ENCODE measurements around the gene SETBP1.

SETBP1 gene

DNA sequence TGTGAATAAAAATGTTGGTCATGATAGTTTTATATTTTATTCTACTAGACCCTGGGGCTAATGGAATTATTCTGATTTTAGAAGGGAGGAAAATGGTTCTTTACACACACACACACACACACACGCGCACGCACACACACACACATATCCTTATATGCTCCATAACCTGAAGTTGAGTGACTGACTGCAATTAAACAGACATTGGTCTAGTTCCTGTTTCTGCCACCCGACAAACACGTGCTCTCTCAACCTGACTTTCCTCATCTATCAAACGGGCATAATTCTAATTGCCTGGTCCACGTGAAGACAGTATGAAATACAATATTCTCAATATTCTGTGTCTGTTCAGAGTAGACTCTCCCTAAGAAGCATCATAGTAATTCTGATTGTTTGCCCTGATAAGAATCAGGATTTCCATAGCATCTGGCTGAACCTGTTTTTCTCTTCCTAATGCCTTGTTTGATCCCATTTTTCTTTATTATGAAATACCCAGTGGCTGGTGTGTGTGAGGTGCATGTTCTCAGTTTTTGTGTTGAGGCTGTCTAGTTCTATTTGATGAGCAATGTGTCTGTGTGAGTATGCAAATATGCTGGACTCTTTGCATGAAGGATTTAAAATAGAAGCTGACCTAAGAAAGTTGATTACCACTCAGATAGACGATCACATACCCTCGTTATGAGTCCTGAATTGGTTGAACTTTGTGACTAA lies 51.0 kb downstream of the SETBP1 start:
- DNase-seq (ENCODE audit: low read depth) = no peak

DNA sequence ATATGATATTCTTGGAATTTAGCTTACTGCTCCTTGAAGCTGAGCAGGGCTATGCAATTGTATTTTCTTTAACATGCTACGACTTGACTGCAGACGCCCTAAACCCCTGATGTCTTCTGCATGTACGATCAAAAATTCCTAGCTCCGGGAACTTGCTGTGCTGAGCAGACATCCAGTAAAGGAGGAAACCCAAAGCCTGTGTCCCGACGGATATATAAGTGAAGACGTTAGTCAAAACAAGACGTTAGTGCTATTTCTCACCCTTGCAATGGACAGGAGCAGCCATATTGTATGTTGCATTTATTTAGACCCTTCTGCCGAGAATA lies 51.5 kb downstream of the SETBP1 start:
- DNase-seq (ENCODE audit: low read depth) = no peak

DNA sequence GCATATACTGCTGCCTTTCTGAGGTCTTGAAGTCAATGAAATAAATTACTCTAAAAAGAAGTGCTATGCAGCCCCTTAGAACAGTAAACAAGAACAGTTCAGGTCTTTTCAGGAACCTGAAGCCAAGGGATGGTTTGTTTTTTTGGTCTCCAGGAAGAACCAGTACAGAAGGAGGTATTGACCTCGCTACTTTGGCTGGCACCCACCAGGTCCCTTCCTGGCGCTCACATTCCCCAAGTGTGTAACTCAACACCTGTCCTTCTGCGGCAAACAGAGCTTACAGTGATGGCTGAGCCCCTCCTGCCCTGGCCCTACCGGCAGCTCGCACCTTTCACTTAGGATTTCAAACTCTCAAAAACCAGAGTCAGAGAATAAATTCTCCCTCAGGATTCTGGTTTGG lies 51.9 kb downstream of the SETBP1 start:
- DNase-seq (ENCODE audit: low read depth) = no peak

DNA sequence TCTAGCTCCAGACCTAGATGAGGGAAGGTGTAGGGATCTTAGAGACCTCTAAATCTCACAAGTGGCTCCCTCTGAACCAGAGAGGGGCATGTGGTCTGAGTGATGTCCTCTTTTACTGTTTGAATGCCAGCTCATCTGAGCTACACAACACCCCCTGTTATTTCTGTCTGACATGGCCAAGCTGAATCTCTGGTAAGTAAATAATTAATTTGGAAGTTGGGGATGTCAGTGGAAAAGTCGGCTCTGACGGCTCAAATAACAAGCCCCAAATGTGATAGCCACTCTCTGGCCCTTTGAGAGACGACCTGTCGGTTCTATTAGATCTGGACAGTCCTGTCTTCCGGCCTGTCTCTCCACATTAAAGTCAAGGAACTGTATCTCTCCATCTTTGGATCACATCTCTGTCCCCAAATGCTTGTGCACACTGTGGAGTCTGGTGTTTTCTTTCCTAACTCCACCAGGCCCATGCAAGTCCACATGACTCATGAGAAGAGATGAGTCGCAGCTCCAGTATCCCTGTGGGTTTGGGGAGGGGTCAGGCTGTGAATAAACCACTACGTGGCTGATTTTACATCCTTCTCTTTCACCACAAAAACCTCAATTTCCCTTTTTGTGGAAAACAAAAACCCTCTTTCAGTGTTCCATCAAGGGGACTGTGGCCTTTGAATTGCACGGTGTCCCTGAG lies 52.5 kb downstream of the SETBP1 start:
- DNase-seq (ENCODE audit: low read depth) = no peak

DNA sequence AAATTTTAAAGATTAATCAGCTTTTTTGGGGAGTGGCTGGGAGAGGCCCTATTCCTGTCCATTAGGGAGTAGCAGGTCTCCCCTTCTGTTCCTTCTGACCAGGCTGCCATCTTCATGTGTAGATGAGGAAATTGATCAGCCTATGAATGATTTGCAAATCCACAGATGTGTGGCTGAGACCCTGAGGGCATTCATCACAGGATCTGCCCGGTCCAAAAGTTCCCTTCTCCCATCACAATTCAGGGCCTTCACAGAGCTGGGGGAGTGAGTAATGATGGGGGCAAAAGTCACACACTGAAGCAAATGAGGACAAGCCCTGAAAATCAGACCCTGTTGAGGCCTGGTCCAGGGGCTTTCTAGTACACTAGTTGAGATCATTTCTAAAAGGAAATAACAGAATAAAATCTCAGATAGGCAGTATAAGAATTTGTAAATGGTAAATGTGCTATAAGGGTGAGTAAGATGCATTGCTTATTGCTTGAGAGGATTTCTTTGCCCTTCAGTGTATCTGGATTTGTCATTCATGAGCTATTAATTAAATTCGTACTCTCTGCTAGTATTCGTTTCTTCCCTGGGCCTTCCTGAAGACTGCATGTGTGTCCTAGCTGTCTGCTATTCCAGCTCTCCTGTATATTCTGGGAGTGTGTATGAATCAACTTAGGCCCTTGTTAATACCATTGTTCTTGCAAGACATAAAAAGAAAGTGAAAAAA lies 53.2 kb downstream of the SETBP1 start:
- no peak for DNase-seq (ENCODE audit: low read depth)

DNA sequence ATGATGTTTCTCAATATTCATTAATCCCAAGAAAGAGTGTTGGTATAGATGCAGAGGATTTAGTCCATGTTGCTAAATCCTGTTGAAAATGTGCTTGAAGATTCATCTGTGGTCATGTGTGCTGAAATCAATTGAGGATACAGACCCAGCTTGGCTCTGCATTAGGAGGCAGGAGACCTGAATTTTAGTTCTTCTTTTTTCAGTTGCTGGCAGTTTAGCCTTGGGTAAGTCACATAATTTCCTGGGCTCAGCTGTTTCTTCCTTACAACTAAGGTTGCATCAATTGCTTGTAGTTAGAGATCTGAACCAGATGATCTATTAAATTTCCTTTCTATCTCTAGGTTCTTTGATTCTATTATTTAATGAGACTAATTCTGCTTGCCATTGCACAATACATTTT lies 54.4 kb downstream of the SETBP1 start:
- no peak for DNase-seq (ENCODE audit: low read depth)

DNA sequence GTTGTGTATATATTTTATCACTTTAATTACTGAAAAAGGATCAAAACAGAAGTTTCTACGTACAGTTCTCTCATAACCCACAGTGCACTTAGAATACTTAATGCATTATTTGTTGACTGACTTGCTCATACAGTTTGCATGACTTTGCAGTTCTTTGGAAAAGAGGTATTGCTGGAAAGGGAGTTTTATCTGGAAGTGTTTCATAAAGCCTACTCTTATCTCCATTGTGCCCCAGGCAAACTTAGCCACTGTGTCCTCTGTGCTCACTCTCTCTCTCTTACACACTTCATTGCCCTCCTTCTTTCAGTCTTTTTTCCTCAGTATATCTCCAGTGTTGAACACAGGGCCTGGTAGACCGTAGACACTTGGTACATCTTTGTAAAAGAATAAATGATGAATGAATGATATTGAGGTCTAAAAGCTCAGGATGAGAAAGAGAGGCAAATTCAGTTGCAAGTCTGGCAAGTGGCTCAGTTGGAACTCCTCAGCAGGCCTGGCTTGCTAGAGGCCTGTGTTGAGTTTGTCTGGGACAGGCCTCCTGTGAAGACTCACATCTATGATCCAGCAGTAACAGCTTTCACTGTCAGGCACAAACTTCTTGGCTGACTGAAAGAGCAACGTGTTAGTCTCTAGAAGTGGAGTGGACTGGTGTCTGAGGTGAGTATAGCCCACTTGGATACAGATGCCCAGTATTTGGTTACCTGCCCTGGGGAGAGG lies 56.1 kb downstream of the SETBP1 start:
- DNase-seq (ENCODE audit: low read depth) = no peak

DNA sequence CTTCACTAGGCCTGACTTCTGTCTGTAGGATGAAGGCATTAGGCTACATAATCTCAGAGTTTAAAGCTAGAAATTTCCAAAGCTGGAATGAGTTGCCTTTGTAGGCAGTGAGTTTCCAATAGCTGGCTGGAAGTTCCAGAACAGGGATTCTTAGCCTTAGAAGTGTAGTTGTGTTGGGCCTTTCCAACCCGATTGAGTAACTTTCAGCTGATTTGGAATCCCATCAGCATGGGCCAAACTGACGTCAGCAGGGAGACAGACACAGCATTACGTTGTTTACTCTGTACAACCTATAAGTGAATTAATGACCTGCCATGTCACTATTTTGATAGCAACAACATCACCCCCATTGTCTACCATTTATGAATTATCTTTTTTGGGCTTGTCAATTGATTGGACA lies 56.9 kb downstream of the SETBP1 start:
- no peak for DNase-seq (ENCODE audit: low read depth)

DNA sequence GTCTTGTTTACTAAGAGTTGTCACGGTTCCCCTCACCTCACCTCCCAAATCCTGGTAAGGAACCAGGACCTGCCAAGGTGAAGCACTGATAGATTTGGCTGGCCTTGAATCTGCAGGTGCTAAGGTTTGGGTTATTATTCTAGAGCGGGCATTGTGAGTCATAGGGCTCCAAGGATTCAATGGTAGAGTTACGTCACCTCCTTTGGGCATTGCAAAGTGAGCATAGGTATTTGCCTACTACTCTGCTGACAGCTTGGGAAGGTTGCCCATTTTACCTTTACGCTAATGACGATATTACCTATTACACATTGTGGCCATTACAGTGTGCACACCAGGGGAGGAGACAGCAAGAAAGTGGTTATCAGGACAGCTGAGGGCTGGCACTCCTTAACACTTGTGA lies 59.3 kb downstream of the SETBP1 start:
- DNase-seq (ENCODE audit: low read depth) = no peak

DNA sequence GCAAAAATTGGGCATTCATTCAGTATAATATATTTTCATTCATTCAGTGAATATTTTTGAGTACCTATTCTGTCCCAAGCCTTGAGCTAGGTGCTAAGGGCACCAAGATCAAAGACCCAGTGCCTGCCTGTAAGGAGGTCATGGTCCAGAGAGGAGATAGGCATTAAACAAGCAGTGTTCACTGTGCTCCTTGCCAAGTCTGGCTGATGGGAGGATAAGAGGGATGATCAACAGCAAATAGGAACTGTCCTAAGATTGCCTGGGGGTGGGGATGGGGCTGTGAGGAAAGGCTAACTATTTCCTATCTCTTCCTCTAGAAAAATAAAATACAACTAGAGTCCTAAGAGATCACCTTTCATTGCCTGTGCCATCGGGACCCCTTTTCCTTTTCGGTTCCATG lies 60.4 kb downstream of the SETBP1 start:
- no peak for DNase-seq (ENCODE audit: low read depth)

DNA sequence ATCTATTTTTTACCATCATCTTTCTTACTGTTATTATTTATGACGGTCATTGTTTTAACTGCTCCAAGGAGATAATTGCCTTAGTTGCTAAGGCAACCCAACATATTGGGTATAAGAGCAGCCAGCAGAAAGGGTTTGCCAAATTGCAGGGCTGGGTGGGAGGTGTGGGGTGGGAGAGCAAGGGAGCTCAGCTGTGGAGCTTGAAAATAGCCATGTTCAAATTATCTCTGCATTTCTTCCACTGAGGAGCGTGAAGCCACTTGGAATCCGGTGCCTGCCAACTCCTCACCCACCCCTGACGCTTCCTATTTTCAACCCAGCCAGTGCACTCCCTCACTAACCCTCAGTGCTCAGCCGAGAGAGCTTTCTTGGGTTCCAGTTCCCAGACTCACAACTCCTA lies 60.8 kb downstream of the SETBP1 start:
- DNase-seq (ENCODE audit: low read depth) = no peak

DNA sequence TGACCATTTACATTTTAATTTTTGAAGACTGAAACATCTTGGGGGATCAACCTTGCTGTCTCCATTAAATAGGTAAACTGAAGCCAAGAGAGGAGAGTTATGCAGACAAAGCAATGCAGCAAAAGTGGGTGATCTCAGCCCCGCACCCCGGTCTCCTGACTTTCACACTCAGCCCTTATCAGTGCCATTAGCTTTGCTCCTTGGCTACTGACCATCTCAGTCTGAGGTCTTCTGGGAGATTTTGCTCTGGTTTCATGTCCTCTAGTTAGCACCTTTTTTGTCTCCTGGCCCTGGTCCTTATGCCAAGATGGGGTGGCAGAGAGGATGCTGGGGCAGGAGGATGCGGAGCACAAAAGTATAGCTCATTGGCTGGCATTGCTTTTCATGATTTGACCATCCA lies 61.4 kb downstream of the SETBP1 start:
- no peak for DNase-seq (ENCODE audit: low read depth)

DNA sequence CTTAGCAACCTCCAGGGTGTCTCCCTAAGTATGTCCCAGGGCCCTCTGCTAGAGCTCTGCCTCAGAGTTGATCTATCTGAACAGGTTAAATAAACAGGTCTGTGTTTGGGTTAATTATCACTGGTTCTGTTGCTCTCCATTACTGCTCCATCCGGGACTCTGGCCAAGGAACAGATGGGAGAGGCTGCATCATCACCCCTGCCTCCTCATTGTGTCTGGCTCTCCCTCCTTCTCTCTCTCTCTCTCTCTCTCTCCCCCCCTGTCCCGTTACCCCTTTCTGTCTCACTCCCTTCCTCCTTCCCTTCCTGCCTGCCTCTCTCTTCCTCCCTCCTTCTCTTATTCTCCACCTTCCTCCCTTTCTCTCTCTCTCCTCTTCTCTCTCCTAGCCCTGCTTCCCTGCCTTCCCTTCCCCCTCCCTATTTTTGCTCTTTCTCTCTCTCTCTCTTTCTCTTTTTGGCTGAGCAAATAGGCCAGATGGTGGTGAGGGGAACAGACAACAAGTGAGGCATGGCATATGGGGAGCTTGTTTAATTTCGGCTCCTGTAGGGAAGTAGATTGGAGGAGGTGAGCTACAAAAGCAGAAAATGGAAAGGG lies 62.1 kb downstream of the SETBP1 start:
- no peak for DNase-seq (ENCODE audit: low read depth)

DNA sequence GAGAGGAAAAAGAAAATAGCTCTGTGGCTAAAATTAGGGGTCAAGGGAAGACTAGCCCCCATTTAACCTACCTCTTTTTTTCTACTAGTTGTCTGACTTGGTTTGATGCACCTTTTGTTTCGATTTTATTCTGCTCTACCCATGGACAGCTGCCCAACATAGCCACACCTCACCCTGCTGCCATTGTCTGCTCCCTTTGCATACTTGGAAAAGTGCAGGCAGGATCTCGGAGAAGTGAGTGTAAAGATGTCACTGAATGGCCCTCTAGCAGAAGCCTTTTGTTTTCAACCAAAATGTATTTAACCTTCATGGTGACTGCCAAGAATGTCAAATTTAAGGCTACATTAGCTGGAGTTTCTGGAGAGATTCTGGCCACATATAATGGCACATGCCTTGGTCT lies 62.9 kb downstream of the SETBP1 start:
- no peak for DNase-seq (ENCODE audit: low read depth)

DNA sequence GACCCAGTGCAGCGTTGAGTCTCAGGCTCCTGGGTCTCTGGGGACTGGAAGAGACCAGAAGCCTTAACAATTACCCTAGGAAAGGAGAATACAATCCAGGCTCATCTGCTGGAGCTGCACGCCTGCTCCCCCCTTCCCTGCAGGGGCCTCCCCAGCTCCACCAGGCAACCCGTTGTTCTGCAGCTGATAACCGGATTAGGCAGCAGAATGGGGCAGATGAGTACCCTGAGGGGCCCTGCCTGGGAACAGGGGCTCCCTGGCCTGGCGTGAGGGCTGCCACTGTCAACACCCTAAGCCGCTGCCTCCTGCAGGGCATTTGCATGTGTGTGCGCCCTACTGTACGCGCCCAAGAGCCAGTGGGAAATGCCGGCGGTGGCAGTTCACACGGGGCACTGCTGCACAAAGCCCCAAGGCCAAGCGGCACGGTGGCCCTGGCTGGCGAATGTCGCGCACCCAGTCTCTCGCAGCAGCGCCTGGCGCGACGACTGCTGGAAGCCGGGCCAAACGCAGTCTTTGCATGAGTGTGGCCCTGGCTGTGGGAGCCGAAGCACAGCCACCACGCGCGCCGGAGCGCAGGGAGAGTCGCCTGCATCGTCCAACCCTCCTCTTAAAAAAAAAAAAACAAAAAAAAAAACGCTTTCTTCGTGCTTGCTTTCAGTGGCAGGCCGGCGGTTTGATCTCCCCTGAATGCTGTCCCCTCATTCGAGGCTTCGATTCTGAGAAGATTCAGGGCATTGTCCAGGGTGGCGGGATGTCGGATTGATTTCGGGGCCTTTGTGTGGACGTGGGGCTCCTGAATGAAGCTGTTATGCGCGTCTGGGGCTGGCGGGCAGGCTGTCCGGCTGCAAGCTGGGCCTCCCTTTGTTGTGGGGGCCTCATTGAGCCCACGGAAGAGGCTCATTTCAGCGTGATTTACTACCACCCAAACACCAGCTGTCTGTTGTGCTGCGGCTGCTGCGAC lies 63.8 kb downstream of the SETBP1 start:
- DNase-seq (ENCODE audit: low read depth) = no peak

DNA sequence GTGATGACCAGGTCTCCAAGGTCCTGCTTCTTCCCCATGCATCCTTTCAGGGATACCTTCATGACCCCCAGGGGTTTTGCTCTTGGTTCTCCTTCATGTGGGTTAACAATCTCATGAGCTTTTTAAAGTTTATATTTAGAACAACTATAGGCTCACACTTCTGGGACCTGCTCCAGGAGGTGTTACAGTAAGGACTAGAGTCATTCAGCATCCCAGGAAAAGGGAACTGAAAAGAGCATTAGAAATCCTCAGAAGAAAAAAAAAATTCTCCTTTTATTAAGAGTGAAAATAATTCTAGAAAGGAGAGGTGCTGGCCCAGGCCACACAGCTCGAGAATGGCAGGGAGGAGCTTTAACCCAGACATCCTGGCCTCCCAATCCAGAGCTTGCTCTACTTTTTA lies 66.5 kb downstream of the SETBP1 start:
- DNase-seq (ENCODE audit: low read depth) = no peak

DNA sequence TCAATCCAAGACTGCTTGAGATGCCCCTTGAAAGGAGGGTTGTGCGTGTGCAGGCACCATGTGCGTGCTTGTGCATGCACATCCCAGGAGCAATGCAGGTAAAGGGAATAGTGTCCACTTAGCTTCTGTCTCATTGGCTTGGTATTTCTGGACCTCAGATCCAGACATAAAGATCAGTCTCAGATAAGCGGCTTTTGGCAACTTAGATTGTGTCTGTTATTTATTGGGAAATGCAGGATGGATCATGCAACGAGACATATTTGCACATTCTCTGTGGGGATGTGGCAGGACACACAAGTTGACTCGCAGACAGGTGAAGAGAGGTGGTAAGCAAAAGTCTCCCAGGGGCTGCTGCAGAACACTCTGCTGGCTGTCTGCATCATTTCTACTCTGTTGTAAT lies 67.9 kb downstream of the SETBP1 start:
- no peak for DNase-seq (ENCODE audit: low read depth)

DNA sequence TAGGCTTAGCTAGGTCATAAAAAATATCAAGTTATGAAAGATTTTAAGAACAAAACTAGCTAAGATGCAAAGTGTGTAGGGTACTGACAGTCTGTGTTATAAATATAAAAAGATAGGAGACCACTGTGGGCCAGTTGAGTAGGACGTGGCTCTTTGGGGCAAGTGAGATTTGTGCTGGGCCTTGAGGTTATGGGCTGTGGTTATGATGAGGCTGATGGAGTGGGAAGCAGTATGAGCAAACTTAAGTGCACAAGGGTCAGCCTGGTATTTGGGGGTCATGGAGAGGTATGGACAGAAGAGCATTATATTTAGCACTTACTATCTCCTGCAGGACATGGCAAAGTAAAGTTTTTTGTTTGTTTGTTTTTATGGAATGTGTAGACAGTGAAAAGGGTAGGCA lies 70.1 kb downstream of the SETBP1 start:
- no peak for DNase-seq (ENCODE audit: low read depth)

DNA sequence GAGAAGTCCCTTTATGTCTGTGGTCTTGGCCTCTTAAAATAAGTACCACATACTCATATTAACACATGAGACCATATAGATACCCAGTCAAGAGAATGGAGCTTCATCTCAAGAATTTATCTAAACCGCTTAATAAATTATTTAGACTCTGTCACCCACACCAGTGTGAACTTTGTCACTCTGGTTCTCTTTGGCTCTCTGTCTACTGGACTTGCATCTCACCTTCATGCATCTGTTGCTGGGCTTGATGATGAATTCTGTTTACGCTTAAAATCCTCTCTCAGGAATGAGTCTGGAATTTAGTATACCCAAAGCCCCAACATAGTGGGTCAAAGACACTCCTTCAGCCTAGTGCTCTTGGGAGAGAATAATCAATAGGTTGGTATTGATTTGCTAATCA lies 73.9 kb downstream of the SETBP1 start:
- DNase-seq (ENCODE audit: low read depth) = no peak

DNA sequence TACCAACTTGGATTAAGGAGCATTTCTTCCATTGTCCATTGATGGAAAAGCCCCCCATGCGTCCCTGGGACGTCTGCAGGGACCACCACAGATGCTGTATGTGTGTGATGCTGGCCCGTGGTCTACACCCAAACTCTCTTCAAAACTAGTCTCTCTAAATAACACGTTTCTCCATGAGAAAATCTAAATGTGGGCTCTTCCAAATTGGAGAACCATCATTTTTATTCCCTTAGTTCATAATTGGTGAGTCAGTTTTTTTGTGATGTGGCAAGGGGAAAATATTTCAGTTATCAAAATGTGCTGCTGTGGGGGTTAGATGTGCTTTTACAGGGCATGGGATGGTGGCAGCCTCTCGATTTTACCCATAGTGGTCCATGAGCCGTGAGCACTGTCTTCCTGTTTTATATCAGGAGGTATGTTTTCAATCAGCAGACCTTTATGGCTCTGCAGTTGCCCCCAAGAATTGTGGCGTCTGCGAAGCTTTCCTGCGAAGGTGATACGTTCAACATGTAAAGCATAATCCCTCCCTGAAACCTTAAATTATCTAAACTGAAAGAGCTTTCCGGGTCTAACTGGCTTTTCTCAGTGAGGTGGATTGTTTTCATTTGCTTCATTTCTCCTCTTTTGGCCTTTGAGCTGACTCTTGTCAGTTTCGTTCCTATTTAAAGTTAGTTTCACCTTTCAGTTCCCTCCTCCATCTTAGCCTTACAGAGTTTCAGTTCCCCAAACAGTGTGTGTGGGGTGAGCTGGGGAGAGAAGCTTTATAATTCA lies 78.4 kb downstream of the SETBP1 start:
- no peak for DNase-seq (ENCODE audit: low read depth)

DNA sequence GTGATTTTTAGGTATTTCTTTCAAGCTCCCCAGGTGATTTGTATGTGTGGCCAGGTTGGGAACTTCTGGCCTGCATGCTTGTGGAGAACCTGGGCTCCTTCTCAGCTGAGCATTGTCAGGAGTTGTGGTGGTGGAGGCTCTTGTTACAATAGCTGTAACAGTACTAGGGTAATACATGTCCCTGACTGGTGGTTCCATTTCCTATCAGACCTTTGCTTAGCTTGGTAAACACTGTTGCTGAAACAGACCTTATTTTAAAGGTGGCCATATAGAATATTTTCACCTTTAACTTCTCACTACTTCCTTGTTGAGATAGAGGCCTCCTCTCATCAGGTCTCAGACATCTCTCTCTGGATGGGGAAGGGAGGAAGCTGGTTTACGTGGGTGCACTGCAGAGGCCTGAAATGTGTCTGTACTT lies 79.2 kb downstream of the SETBP1 start:
- DNase-seq (ENCODE audit: low read depth) = no peak

Measured in activated gamma-delta T cell treated with anti-CD3 and anti-CD28 coated beads, Interleukin-2, amount 50 U/mL, for 16 hours (primary cell).